Activated CD4-positive, alpha-beta T cell treated with anti-CD3 and anti-CD28 coated beads for 36 hours (primary cell): ENCODE data around the gene SLAMF1. TPM values are rescaled to one million over a fixed set of nuclear protein-coding genes. Genes with fewer than 3 reads are reported as not detected.
"Not testable (repeated sequence)": the region's sequence is repeated elsewhere in the genome, so short reads cannot be mapped to it uniquely, and the experiment has no call there.

Experiments
- ATAC-seq: fragments of 200-7000 bp; cut with Tn5 transposase; one replicate; pipeline ENCODE4 v1.10.0; 2021; ENCODE audit warnings: mild to moderate bottlenecking, moderate library complexity
- CTCF ChIA-PET: fragments of 350-600 bp; sonication (Branson Sonifier 250); formaldehyde crosslinking; loops from one replicate; lab custom pipeline; 2021; ENCODE audit warnings: antibody characterized with exemption; lab: Charles Lee
- POLR2A ChIA-PET: fragments of 350-600 bp; sonication (Branson Sonifier 250); formaldehyde crosslinking; loops from one replicate; lab custom pipeline; 2021; ENCODE audit warnings: antibody characterized with exemption, inconsistent platforms; lab: Charles Lee
- DNase-seq: peaks from one replicate; pipeline ENCODE4 v3.0.0-alpha.2; 2020
- H3K27ac Mint-ChIP-seq: one replicate; pipeline ENCODE4 v1.8.0; 2021; ENCODE audit warnings: mixed read lengths
- H3K27me3 Mint-ChIP-seq: one replicate; pipeline ENCODE4 v1.8.0; 2021; ENCODE audit warnings: mixed read lengths
- H3K36me3 Mint-ChIP-seq: one replicate; pipeline ENCODE4 v1.8.0; 2021; ENCODE audit warnings: low read depth, mixed read lengths
- H3K4me1 Mint-ChIP-seq: one replicate; pipeline ENCODE4 v1.8.0; 2021; ENCODE audit warnings: mixed read lengths
- H3K4me3 Mint-ChIP-seq: one replicate; pipeline ENCODE4 v1.8.0; 2021; ENCODE audit warnings: mild to moderate bottlenecking, moderate library complexity, mixed read lengths
- H3K9me3 Mint-ChIP-seq: one replicate; pipeline ENCODE4 v1.8.0; 2021; ENCODE audit warnings: low read depth, mixed read lengths
- intact Hi-C, 2 experiments: fragments of 100-400 bp; cut with DNase I in 1 of 2; cut with micrococcal nuclease in 1 of 2; formaldehyde crosslinking; loops; one replicate each; pipeline versions ENCODE4 v1.14.2 to v1.15.1; 2022 to 2024; cut with DNase I, micrococcal nuclease
- total RNA-seq, 2 experiments: library from RNA; stranded (reverse); gene quantifications; one replicate each; pipeline ENCODE4 v1.2.3, GENCODE V29; 2021

The SLAMF1 gene
- total RNA-seq, 2 experiments from 2014 or later: 103 to 108 TPM

- CTCF ChIA-PET: interaction anchor here (0.7 to 1.4 kb wide), 5 partner anchors 10 to 117 kb away, joined by 3 to 13 read pairs (median 3); partner anchors contain the start of gene CD84
- Mint-ChIP-seq H3K36me3 (peaks cover 44% of the 10 kb centered on the region), H3K27me3 (no peaks in the 10 kb centered on the region), H3K4me1 (peaks cover 89% of the 10 kb centered on the region), H3K4me3 (peak overlapping the region; percentile 60), H3K9me3 (peaks cover 5% of the 10 kb centered on the region), H3K27ac (peak overlapping the region; percentile 96)
- ATAC-seq: peak; percentile 95
- DNase-seq: peak; percentile 79
- POLR2A ChIA-PET: interaction anchor here (0.7 kb wide), 2 partner anchors 58 to 97 kb away, joined by 3 read pairs; no protein-coding TSS in a partner anchor
- intact Hi-C loops: loop anchor here (1.0 to 2.0 kb wide), 4 partner anchors 8 to 45 kb away; partner anchors contain the start of gene SLAMF6 (in 1 of the 2)
Observed at GRCh38 chr1:160567858-160568682, 78.8 kb downstream of the SLAMF1 start.

DNA sequence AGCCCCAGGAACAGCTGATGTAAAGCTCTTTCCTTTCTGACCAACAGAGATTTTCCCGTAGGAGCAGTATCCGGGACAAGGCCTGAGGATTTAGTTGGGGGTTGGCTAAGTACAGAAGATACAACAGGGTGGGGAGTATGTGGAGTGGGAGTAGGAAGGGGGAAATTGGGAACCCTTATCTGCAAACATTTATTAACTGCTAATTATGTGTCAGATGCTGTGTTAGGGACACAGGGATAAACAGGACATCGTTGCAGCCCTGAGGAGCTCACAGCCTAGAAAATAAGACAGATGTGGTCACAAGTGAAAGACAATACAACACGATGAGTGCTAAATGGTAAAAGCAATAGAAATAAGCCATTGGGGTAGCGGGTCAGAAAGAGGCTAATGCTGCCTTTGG lies 79.5 kb downstream of the SLAMF1 start:
- H3K27ac Mint-ChIP-seq: peak overlapping the region; percentile 96

DNA sequence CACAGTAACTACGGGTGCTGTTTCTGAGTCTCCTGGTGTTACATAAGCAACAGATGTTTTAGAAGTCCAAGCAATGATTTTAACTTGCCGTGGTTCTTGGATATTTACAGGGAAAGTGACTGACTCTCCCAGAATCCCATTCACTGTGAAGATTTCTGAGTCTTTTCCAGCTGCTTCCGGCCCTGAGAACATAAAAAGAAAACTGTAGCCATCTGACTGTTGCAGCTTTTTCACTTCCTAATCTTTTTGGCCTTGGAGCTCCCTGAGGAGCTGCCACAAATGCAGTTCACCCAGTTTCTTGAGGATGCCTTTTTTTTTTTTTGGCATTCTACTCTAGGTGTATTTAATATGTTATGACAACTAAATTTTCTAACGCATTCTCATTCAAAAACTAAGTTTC lies 81.3 kb downstream of the SLAMF1 start:
- no peak for DNase-seq
- intact Hi-C loops: no loop called here
- Mint-ChIP-seq H3K27me3 (no peaks in the 10 kb centered on the region), H3K4me3 (peak overlapping the region; percentile 13), H3K4me1 (peaks cover 86% of the 10 kb centered on the region), H3K9me3 (peaks cover 11% of the 10 kb centered on the region), H3K36me3 (peaks cover 44% of the 10 kb centered on the region), H3K27ac (peak overlapping the region; percentile 76)
- ChIA-PET POLR2A (no interaction called here), CTCF (interaction anchor here (0.6 to 2.7 kb wide), 11 partner anchors 9 to 469 kb away, joined by 3 to 13 read pairs (median 4); no protein-coding TSS in a partner anchor)
- ATAC-seq: no peak

More for the DNA sequence above, 79.5 kb downstream of the SLAMF1 start:
- Mint-ChIP-seq H3K9me3 (peaks cover 10% of the 10 kb centered on the region), H3K27me3 (no peaks in the 10 kb centered on the region), H3K4me1 (peaks cover 86% of the 10 kb centered on the region), H3K36me3 (peaks cover 50% of the 10 kb centered on the region), H3K4me3 (peak overlapping the region; percentile 60)
- DNase-seq (no peak), ATAC-seq (no peak)
- intact Hi-C loops: no loop called here
- ChIA-PET POLR2A (no interaction called here), CTCF (interaction anchor here (1.0 kb wide), 1 partner anchor 9 kb away, joined by 4 read pairs; no protein-coding TSS in a partner anchor)

GRCh38 chr1:160563230-160563629 lies 83.6 kb downstream of the SLAMF1 start:
- CTCF ChIA-PET: interaction anchor here (0.9 to 2.7 kb wide), 3 partner anchors 12 to 44 kb away, joined by 3 to 13 read pairs (median 12); no protein-coding TSS in a partner anchor
- H3K4me3 Mint-ChIP-seq, DNase-seq, H3K27ac Mint-ChIP-seq, ATAC-seq, POLR2A ChIA-PET, intact Hi-C loops, H3K27me3 Mint-ChIP-seq: not testable (repeated sequence)
- Mint-ChIP-seq H3K9me3 (peaks cover 13% of the 10 kb centered on the region), H3K36me3 (peaks cover 50% of the 10 kb centered on the region), H3K4me1 (peaks cover 88% of the 10 kb centered on the region)

GRCh38 chr1:160562745-160563144 lies 84.1 kb downstream of the SLAMF1 start:
- CTCF ChIA-PET: not testable (repeated sequence)
- peaks cover 51% of the 10 kb centered on the region for H3K36me3 Mint-ChIP-seq

DNA sequence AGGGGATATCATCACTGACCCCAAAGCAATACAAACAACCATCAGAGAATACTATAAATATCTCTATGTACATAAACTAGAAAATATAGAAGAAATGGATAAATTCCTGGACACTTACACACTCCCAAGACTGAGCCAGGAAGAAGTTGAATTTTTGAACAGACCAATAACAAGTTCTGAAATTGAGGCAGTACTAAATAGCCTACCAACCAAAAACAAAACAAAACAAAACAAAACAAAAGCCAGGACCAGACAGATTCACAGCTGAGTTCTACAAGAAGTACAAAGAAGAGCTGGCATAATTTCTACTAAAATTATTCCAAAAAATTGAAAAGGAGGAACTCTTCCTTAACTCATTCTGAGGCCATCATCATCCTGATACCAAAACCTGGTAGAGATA lies 86.0 kb downstream of the SLAMF1 start:
- Mint-ChIP-seq H3K4me1 (peaks cover 74% of the 10 kb centered on the region), H3K9me3 (peaks cover 13% of the 10 kb centered on the region), H3K27ac (peak overlapping the region; percentile 94), H3K36me3 (peaks cover 49% of the 10 kb centered on the region), H3K4me3 (peak overlapping the region; percentile 57), H3K27me3 (no peaks in the 10 kb centered on the region)
- intact Hi-C loops: loop anchor here in 1 of 2 experiments (1.0 kb wide), 1 partner anchor 7 kb away; no protein-coding TSS in a partner anchor
- CTCF ChIA-PET: interaction anchor here (0.8 to 6.9 kb wide), 13 partner anchors 9 to 109 kb away, joined by 3 to 44 read pairs (median 3); partner anchors contain the start of gene CD84
- DNase-seq (no peak), ATAC-seq (no peak)
- POLR2A ChIA-PET: interaction anchor here (0.6 kb wide), 2 partner anchors 12 to 232 kb away, joined by 3 to 4 read pairs; no protein-coding TSS in a partner anchor

More at GRCh38 chr1:160562745-160563144, 84.1 kb downstream of the SLAMF1 start:
- H3K4me3 Mint-ChIP-seq, H3K27me3 Mint-ChIP-seq, POLR2A ChIA-PET, H3K27ac Mint-ChIP-seq, intact Hi-C loops, DNase-seq, ATAC-seq: not testable (repeated sequence)
- H3K9me3 Mint-ChIP-seq: peaks cover 13% of the 10 kb centered on the region
- peaks cover 87% of the 10 kb centered on the region for H3K4me1 Mint-ChIP-seq

GRCh38 chr1:160560045-160560705 lies 86.7 kb downstream of the SLAMF1 start:
- peaks cover 68% of the 10 kb centered on the region for H3K4me1 Mint-ChIP-seq
- ATAC-seq (peak; percentile 24), DNase-seq (no peak)
- intact Hi-C loops: loop anchor here in 1 of 2 experiments (1.0 kb wide), 1 partner anchor 8 kb away; no protein-coding TSS in a partner anchor
- no peaks in the 10 kb centered on the region for H3K27me3 Mint-ChIP-seq
- CTCF ChIA-PET: interaction anchor here (0.8 to 6.9 kb wide), 13 partner anchors 9 to 91 kb away, joined by 3 to 44 read pairs (median 4); partner anchors contain the start of gene CD84
- POLR2A ChIA-PET: interaction anchor here (0.6 kb wide), 2 partner anchors 13 to 232 kb away, joined by 3 to 4 read pairs; no protein-coding TSS in a partner anchor
- peaks cover 13% of the 10 kb centered on the region for H3K9me3 Mint-ChIP-seq
- H3K36me3 Mint-ChIP-seq: peaks cover 45% of the 10 kb centered on the region
- peak overlapping the region; percentile 57 for H3K4me3 Mint-ChIP-seq
- H3K27ac Mint-ChIP-seq: peak overlapping the region; percentile 94

GRCh38 chr1:160559437-160559836 lies 87.4 kb downstream of the SLAMF1 start:
- CTCF ChIA-PET: interaction anchor here (0.8 to 6.9 kb wide), 7 partner anchors 8 to 60 kb away, joined by 3 to 44 read pairs (median 4); no protein-coding TSS in a partner anchor
- peak overlapping the region; percentile 57 for H3K4me3 Mint-ChIP-seq
- ATAC-seq, intact Hi-C loops, H3K27me3 Mint-ChIP-seq, POLR2A ChIA-PET, DNase-seq: not testable (repeated sequence)
- H3K36me3 Mint-ChIP-seq: peaks cover 41% of the 10 kb centered on the region
- H3K27ac Mint-ChIP-seq: peak overlapping the region; percentile 94
- H3K9me3 Mint-ChIP-seq: peaks cover 13% of the 10 kb centered on the region
- H3K4me1 Mint-ChIP-seq: peaks cover 62% of the 10 kb centered on the region

DNA sequence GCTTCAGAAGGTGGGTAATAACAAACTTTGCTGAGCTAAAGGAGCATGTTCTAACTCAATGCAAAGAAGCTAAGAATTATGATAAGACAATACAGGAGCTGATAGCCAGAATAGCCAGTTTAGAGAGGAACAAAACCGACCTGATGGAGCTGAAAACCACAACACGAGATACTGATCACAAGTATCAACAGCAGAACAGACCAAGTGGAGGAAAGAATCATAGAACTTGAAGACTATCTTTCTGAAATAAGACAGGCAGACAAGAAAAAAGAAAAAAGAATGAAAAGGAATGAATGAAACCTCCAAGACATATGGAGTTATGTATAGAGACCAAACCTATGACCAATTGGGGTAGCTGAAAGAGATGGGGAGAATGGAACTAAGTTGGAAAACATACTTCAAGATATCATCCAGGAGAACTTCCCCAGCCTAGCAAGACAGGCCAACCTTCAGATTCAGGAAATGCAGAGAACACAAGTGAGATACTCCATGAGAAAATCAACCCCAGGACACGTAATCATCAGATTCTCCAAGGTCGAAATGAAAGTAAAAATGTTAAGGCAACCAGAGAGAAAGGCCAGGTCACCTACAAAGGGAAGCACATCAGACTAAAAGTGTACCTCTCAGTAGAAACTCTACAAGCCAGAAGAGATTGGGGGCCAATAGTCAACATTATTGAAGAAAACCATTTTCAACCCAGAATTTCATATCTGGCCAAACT lies 88.0 kb downstream of the SLAMF1 start:
- POLR2A ChIA-PET: no interaction called here
- H3K4me1 Mint-ChIP-seq: peaks cover 58% of the 10 kb centered on the region
- intact Hi-C loops: no loop called here
- H3K9me3 Mint-ChIP-seq: peaks cover 13% of the 10 kb centered on the region
- DNase-seq: no peak
- ATAC-seq: no peak
- H3K4me3 Mint-ChIP-seq: peak overlapping the region; percentile 57
- no peaks in the 10 kb centered on the region for H3K27me3 Mint-ChIP-seq
- CTCF ChIA-PET: interaction anchor here (0.9 to 6.9 kb wide), 9 partner anchors 8 to 60 kb away, joined by 3 to 44 read pairs (median 4); no protein-coding TSS in a partner anchor
- peaks cover 37% of the 10 kb centered on the region for H3K36me3 Mint-ChIP-seq
- H3K27ac Mint-ChIP-seq: peak overlapping the region; percentile 94
